Activated T-cell treated with anti-CD3 and anti-CD28 coated beads for 4 hours (primary cell): ENCODE measurements around the gene SHANK3.

Source experiments
- DNase-seq: peaks from one replicate; pipeline ENCODE4 v3.0.0-alpha.2; 2020

The SHANK3 gene

DNA sequence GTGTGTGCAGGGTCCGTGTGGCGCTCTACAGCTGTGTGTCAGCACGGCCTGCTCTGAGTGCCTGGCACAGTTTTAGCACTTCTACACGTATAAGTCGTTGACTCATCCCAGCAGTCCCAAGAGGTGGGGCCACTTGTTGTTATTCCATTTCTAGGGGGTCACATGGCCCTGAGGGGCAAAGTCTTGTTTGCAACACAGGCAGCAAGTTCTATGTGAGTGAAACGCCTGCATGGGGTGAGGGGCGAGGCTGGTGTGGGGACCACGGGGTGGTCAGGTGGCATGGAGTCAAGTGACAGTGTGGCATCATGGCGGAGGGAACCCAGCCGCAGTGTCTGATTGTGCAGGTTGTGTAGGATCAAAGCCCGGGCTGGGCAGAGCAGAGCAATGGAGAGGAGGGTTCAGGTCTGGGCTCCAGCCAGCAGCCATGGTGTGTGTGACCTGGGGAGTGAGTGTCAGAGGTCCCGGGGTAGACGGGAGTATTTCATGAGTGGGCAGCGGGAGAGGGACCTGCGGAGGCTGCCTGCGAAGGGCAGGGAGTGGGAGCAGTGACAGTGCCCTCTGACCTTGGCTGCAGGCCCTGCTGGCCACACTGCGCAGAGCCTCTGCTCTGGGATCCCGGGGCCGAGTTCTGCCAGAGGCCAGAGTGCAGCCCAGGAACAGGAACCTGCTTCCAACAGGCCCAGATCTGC is 27.9 kb downstream of the SHANK3 start:
- no peak for DNase-seq

DNA sequence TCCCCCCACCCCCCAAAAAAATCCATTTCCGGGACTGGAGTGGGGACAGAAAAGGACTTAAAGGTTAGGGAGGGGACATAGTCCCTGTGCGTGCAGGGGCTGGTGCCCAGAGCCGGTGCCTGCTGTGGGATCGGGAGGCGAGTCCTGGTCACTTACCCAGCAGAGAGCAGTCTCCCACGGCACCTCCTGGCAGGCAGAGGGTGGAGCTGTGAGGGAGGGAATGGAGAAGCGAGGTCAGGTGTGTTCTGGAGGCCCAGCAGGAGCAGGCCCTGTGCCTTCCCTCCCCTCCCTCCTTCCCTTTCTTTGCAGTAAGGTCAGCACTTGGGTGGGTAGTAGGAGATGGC is 28.4 kb downstream of the SHANK3 start:
- DNase-seq, result no peak

DNA sequence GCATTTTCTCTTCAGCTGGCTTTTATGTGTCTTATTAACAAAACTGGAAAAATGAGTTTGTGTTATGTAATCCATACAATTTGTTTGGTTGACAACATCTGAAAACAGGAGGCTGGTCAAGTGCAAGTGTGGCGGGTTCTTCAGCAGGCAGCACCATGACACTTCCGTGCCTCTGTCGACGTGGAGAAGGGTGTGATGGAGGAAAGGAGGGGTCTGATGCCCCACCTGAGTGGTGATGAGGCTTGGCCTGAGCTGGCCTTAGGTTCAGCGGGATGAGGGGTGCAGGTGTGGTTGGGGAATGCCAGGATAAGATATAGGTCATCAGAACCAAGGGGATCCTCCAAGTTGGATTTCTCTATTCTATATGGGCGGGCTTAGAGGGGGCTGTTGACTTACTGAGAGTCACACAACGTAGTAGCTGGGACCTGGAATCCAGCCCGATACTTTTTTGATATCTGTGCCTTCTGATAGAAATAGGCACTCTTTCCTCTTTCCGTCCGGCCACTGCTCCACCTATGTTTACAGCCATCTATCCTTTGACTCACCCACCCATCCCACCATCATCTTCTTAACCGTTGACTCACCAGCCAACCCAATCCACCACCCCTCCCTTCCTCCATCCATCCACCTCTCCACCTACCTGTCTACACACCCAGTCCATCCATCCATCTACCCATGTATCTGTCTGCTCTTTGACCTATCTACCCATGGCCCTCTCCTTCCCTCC is 29.0 kb downstream of the SHANK3 start:
- no peak for DNase-seq

DNA sequence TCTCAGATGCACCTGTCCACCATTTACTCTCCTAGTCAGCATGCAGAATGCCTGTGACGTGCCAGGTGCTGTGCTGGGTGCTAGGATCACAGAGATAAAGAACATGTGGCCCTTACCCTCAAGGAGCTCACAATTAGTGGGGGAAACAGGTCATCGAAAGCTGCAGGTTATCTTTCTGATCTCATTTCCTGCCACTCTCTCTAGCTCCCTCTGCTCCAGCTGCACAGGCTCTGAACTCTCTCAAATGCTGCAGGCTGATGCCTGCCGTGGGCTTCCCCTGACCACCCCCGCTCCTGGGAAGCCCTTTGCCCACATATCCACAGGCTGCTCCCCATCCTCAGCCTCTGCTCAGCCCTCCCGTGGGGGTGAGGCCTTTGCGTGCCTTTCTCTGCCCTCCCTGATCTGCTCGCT is 29.6 kb downstream of the SHANK3 start:
- DNase-seq, result no peak

DNA sequence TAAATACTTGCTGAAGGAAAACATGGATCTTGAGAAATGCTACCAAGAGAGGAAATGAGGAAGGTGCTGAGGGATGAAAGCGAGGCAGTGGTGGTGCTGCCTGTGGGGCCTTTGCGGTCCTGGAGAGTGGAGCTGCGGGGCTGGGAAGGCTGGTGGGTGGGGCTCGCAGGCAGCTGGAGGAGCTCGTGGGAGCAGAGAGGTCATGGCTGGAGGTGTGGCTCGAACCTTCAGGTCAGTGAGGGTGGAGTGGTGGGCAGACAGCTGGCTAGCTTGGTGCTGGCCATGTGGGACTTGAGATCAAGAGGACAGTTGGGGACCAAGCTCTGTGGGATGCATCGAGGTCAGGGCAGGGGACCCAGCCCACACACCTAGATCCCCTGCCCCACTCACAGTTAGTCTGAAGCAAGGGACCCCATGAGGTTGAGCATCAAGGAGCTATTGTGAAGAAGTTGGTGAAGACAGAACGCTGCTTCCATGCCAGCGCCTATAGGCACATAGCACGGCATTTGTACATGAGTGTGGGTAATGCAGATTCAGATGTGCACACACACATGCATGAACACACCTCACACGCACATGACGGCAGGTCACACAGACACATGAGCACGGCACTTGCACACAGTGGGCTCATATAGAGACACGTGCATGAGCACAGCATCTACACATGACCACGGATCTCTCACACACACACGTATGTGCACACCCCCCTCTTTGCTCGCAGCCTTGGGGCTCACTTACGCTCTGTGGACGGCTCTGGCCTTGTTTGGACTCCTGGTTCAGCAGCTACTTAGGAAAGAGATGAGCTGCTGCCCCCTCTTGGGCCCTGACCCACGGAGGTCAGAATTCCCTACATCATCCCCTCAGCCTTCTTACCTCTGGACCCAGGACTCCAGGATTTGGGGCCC is 30.4 kb downstream of the SHANK3 start:
- no peak for DNase-seq

DNA sequence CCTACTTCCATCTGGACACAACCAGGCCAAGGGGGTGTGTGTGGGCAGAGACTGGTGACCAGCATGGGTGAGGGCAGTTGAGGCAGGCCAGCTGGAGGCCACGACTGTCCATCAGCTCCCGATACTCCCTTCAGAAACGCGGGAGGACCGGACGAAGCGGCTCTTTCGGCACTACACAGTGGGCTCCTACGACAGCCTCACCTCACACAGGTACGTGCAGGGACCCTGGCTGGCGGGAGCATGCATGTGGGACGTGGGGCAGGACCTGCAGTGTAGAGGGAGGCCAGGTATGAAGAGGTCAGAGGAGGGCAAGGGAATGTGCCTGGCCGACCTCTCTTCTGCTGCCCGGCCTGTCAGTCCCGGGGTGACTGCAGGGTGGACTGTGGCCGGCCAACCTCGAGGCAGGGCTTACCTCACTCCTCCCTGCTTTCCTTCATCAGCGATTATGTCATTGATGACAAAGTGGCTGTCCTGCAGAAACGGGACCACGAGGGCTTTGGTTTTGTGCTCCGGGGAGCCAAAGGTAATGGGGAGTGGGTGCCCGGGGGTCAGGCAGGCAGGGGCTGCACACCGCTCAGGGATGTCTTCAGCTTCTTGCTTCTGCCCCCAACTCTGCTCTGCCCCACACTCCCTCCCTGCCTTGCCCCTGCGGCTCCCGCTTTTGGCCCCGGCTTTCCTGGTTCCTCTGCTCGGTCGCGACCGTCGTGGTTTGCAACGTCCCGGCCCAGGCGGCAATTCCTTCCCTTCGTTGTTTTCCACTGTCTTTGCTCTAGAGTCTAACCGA is 31.3 kb downstream of the SHANK3 start:
- no peak for DNase-seq

DNA sequence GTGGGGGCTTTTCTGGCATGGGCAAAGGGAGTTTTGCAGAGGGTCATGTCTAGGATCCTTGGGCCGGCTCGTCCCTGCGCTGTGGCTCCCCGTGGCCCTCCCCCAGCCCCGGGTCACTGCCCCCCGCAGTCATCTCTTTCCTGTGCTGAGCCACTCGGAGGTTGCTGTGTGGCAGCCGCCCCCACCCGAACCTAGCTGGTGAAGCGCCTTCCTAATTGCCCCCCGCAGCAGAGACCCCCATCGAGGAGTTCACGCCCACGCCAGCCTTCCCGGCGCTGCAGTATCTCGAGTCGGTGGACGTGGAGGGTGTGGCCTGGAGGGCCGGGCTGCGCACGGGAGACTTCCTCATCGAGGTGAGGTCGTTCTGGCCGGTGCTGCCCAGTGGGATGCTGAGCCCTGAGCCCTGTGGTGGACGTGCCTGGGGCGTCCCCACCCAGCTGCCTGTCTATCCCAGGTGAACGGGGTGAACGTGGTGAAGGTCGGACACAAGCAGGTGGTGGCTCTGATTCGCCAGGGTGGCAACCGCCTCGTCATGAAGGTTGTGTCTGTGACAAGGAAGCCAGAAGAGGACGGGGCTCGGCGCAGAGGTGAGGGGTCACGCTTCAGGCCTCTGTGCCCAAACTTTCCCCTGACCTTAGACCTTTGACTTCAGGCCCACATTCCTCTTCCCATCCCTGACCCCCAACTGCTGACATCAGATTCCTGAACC is 32.0 kb downstream of the SHANK3 start:
- DNase-seq, result no peak

DNA sequence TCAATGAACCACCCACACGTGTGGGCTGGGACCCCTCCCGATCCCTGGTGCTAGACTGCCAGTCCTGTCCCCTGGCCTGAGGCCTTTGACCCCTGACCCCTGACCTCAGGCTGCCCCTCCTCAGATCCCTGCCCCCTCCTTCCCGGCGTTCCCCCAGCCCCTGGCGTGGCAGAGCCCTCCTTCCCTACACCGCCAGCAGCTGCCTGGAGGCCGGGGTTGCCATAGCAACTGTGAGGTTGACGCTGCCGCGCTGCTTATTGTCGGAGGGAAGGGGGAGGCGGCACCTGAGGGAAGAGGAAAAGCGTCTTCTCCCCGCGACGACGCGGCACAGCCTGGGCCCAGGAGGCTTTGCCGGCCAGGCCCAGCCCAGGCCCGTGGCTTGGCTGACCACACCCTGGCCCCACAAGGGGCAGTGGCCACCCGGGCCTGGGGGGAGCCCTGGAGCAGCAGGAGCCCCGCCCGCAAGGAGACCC is 32.6 kb downstream of the SHANK3 start:
- no peak for DNase-seq

DNA sequence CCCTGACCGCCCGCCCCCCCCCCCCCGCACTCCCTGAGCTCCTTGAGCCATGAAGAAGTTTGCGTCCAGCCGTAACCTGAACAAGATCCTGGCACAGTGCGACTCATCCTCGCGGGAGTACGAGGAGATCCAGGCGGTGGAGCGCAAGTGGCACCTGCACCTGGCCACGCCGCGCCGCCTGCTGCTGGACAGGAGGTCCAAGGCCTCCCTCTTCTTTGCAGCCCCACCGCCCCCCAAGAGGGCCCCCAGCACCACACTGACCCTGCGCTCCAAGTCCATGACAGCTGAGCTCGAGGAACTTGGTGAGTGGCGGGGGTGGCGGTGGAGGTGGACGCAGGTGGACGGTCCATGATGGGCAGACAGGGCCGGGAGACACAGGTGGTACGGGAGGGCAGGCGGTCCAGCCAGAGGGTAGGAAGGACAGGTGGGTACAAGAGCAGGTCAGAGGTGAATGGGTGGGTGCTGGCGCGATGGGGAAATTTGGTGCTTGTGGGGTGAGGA is 33.3 kb downstream of the SHANK3 start:
- no peak for DNase-seq

DNA sequence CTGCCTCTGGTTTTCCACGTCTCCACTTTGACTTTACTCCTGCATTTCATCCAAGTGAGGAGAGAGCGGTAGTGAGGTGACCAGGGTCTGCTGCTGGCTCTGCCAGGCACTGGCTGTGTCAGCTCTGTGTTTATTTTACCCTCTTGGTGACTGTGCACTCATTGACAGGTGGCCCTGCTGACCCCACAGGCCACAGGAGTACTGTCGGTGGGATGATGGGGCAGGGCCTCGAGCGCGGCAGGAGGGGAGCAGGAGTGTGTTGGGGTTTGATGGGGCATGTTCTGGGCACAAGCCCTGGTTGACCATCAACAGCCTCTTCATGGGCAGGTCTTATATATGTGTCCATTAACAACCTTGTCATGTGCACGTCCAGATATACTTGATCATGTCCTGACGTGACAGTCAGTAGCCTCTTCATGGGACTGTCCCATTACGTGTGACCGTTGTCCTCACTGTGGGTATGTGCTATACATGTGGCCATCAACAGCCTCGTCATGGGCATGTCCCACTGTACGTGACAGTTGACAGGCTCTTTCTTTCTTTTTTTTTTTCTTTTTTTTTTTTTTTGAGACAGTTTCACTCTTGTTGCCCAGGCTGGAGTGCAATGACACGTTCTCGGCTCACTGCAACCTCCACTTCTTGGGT is 34.0 kb downstream of the SHANK3 start:
- DNase-seq, result no peak

DNA sequence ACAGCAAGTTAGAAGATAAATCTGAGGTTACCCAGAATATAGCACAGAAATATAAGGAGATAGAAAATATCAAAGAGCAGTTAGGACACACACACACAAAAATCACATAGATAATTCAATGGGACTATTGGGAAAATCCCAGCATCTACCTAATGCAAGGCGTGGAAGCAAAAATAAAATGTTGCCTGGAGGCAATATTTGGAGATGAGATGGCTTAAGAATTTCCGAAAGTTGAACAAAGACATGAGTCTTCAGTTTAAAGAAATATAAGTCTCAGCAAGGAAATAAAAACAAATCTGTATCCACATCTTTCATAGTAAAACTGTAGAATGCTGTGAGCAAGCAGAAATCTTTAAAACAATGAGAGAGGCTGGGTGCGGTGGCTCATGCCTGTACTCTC is 35.9 kb downstream of the SHANK3 start:
- no peak for DNase-seq

DNA sequence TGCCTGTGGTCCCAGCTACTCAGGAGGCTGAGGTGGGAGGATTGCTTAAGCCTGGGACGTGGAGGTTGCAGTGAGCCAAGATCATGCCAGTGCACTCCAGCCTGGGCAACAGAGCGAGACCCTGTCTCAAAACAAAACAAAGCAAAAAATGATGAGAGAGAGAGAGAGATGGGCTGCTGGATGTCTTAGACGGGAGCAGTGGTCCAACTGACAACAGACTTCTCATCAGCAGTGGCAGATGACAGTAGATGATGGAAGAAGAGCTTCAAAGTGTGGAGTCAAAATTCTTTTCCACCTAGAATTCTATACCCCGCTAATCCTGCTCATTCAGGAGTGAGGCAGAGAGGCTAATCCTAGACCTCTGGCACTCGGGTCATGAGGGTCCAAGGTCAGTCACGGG is 36.4 kb downstream of the SHANK3 start:
- DNase-seq, result no peak

DNA sequence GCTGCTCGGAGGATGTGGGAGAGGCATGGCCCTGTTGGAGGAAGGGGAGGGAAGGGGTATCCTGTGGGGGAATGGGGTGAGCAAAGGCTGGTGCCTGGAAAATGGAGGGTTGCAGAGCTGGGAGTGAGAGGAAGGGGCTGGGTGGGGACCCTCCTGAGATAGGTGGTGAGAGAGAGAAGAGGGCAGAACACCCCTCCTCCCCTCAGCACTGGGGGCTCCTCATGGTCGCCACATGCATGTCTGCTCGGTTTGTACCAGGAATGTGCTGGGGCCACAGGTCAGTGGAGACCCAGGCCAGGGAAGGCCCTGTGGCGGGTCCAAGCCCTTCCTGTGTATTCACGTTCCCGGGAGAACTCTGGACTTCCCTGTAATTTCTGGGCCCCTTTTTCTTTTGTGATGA is 37.6 kb downstream of the SHANK3 start:
- no peak for DNase-seq

DNA sequence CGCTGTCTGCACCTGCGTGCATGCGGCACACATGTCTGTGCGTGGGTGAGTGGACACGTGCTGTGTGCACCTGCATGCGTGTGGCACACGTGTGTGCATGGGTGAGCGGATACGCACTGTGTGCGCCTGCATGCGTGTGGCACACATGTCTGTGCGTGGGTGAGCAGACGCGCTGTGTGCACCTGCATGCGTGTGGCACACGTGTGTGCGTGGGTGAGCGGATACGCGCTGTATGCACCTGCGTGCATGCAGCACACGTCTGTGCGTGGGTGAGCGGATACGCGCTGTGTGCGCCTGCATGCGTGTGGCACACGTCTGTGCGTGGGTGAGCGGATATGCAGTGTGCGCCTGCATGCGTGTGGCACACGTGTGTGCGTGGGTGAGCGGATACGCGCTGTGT is 38.3 kb downstream of the SHANK3 start:
- no peak for DNase-seq

DNA sequence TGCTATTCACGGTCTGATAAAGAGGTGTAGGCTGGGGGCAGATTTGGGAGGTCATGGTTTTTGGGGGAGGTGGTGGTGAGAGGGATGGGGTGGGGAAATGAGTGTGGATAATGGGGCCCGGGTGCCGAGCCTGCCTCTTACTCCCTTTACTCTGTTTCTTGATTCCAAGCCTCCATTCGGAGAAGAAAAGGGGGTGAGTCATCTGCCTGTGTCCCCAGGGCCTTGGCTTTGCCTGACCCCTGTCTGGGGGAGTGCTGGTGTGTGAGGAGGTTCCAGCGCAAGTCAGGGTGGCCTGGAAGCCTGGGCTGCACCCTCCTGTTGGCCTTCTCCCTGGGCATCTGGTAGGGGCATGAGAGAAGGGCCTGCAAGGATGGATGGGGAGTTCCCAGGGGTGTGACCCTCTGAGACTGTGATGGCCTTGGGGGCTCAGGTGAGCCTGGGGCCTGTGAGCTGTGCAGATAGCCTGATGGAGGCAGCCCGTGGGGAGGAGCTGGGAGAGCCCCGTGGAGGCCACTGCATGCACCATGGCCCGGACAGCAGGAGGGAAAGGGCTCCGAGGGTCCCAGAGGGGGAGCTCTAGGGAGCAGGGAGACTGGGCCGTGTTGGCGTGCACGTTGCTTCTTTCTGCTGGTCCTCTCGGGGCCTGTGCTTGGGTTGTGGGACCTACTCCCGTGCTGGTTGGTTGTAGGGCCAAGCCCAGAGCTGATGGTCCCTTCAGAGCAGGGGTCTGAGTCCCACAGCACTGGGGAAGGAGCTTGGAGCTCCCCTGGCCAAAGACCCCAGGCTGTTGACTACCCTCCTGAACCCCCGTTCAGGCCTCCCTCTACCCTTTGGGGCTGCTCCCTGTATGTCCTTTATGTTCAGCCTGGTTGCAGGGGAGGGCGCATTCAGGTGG is 39.1 kb downstream of the SHANK3 start:
- no peak for DNase-seq

DNA sequence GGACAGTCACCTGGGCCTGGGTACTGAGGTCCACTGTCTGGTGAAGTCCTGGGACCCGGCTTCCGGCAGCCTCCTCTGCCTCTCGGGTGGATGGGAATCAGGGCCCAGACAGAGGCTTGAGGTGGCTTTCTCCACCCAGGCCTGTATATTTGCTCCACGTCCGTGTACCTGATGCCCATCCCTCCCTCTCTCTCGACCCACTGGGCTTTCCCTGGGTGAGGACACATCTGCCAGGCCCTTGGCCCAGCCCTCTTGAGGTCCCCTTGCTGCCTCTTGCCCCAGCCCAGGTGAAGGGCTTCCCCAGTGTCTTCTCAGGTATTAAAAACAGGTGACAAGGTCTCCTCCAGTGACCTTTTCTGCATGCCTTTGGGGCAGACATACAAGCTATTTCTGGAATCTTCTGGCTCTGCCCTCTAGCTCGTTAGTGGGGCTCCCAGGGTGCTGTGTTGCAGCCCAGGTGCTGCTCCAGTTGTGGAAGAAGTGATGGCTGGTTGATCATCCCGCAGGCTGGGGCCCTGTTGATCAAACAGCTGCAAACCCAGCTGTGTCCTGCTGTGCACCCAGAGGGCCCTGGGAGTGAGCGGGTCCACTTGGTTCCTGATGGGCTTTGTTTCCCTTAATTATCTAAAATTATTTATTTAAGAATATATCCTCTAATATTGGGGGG is 39.9 kb downstream of the SHANK3 start:
- DNase-seq, result no peak

DNA sequence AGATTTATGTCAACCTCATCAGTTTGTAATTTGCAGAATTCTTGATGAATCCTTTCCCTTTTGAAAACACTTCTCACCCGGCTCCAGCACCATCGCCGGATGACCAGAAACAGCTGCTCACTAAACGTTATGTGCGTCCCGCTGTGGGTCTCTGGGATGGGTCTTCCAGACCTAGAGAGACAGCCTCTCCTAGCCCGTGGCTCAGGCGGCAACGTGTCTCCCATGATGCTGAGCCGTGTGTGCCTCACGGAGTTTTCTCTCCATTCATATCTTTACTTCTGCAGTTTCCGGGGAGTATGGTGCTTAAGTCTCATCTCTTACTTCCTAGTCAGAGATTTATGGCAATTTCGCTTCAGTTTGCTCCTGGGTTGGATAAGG is 40.4 kb downstream of the SHANK3 start:
- DNase-seq, result no peak

DNA sequence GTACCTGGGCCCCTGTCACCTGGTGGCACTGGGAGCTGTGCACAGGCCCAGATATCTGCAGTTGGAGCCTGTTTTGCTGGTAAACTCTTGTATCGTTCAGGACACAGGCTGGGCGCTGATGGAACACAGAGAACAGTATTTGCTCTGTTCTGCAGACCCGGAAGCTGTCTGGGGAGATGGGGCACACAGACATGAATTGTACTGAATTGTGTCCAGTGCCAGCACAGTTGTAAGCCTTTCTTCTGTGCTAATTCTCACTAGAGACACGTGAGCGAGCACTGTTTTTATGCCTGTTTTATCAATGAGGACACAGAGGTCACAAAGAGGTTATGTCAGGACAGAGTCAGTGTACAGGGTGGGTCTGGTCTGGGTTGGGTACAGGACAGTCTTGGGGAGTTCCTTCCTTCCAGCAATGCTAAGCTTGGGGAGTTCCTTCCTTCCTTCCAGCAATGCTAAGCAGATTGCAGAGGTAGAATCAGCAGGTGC is 41.0 kb downstream of the SHANK3 start:
- no peak for DNase-seq

DNA sequence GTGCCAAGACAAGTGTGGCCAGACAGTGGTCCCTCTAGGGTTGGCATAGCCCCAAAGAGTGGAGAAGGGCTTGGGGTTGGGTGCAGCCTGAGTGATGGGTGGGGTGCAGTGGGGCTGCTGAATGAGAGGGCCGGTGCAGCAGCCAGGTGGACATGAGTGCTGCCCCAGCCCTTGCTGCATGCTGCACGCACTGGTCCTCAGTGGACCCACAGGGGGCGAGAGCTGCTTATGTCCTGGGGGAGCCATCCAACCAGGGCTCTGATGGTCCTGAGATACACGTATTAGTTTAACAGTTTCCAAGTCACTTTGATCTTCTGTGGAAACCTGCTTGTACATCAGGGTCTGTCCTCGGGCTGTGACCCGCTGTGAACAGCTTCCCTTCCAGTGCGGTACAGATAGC is 41.5 kb downstream of the SHANK3 start:
- DNase-seq, result no peak
